GM19452 (cell line): ENCODE measurements around the gene CHID1.
A peak's percentile ranks its signal among the peaks of the same experiment; 100 is the strongest.

ENCODE experiments used
- ATAC-seq: cut with Tn5 transposase; IDR thresholded peaks from one replicate; pipeline ENCODE4 v1.9.1; 2021; ENCODE audit not compliant: unreplicated experiment

CHID1 gene

DNA sequence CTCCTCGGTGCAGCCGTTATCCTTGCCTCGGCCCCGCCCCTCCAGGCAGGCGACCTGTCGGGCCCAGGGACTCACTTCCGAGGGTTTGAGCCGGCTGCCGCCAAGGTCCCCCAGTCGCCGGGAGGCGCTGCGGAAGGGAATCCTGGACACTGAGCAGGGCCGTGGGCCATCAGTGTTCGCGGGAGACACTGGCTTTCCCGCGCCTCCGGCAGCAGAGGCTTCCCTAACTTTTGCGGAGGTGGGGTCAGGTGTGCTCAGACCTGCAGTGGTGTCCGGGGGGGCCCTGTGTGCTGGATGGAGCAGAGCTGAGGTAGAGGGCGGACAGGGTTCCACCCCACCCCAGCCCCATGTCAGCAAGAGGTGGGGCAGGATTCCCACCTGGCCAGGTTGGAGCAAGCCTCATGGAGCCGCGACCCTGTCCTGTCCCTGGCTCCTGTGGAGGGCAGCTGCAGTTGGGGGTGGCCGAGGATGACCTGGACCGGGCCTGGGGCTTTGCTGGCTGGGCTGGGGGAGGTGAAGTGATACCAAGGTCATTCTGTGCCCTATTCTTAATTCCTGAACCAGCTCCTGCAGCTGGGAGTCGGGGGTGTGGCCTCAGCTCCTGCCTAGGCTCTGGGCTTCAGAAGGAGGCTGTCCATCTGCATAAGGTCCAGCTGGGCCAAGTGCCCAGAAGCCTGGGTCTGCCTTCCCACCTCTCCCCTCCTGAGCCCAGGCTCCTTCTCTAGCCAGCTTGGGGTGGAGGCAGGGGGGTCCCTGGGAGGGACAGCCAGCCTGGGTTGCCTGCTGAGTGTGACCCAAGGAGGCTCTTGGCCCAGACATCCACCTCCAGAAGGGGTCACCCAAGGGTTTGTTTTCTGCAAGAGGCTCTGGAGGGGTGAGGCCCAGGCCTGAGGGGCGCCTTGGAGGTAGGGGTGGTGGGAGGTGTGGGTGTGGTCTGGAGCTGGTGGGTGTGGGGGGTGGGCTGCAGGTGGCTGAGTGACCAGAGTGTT lies 59.5 kb downstream of the CHID1 start:
- no peak for ATAC-seq

DNA sequence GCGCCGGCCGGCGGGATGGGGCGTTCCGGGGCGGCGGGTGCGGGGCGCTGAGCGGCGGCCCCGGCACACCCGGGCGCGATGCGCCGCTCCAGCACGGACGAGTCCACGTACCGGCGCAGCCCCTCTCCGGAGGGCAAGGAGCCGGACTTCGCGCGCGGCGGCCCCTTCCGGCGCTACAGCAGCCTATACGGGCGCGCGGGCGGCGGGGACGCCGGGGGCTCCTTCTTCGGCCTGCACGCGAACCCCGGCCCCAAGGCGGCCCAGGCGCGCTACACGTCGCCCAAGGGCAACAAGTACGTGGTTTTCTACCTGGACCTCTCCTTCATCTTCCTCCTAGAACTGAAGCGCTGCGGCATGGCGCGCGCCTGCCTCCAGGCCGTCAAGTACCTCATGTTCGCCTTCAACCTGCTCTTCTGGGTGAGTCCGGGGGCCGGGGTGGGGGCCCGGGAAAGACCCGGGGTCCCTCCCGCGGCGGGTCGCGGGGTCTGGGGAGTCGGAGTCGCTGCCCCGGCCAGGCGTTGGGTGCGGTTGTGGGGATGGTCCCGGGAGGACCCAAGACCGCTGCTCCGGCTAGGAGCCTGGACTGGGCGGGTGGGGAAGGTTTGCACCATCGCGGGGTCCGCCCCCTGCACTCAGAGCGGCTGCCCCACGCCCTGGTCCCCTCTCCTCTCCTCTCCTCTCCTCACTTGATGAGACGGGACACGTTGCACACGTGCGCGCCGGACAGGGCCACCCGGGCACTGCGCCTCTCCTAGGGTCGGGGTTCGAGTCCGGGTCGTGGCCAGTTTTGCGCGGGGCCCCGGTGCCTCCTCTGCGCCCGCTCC lies 60.4 kb downstream of the CHID1 start:
- no peak for ATAC-seq

GRCh38 chr11:849104-849824 lies 61.3 kb downstream of the CHID1 start:
- ATAC-seq = no peak

DNA sequence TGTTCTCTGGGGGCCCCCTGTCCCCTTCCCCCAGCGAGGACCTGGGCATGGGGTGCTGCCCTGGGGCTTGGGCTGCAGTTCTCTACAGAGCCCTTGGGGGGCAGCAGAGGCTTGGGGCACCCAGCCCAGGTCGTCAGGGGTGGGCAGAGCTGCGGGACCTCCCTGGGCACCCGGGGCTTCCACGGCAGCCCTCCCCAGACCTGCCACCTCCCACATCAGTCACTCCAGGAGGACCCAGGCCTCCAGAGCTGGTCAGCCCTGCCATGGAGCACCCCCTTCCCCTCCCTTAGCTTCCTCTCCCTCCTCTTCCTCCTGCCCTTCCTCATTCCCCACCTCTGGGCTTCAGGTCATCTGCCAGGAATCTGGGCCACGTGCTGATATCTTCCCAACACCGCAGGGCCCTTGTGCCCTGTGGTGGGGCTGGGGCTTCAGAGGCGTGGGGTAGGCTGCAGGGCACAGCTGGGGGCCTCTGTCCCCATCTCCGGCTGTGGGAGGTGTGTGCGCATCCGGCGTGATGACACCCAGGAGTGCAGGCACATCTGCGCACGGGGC lies 62.2 kb downstream of the CHID1 start:
- no peak for ATAC-seq

DNA sequence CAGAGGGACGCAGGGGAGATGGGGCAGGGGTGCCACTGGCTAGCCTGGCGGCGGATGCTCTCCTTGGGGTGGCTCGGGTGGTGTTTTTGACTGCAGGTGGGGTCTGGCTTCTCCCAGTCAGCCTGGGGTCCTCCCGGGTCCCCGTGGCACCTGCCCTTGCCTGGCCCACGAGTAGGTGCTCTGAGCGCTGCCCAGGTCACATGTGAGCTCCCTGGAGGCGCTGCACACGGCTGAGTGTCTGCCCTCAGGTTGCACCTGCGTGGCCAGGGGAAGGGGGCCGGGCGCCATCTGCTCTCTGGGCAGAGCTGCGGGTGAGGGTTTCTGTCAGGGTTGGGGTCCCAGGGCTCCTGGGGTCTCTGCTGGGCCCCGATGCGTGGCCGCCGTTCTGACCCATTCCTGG lies 62.7 kb downstream of the CHID1 start:
- ATAC-seq = no peak

GRCh38 chr11:846496-847098 lies 64.0 kb downstream of the CHID1 start:
- no peak for ATAC-seq

GRCh38 chr11:845872-846495 lies 64.6 kb downstream of the CHID1 start:
- ATAC-seq = no peak

DNA sequence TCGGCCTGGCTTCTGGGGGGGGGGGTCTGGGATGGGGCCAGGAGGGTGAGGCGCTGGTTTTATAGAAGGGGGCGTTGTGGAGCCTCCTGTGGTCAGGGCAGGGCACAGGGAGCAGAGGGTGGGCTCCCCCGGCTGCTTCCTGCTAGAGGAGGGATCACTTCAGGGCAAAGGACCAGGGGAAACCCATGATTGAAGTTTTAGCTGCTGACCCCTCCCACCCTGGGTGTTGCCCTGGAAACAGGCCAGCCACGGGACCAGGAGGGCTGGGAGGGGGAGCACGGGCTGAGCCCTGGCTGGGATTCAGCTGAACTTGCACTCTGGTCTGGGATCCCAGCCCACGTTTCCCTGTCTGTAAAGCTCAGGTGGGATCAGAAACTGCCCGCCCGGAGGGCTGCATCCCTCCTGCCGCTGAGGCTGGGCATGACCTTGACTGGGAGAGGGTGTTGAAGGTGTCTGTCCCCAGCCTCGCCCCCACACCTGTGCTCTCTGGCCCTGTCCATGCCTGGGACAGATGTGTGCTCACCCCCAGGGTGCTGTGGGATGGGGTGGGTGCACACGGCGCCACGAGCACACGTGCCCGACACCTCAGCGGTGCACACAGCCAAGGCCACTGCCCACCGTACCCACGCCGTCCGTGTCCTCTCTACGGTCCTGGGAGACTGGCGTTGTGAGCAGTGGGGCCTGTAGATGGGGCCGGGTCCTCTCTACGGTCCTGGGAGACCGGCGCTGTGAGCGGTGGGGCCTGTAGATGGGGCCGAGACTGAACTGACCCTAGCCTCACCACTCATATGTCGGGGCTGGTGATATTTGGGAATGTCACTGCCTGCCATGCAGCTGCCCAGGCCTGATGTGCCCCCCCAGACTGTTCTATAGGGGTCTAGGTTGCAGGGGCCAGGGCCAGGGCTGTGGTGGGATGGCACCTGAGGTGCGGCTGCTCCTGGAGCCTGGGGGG lies 65.6 kb downstream of the CHID1 start:
- no peak for ATAC-seq

GRCh38 chr11:843818-844692 lies 66.6 kb downstream of the CHID1 start:
- ATAC-seq = no peak

GRCh38 chr11:843086-843734 lies 67.4 kb downstream of the CHID1 start:
- ATAC-seq = no peak

DNA sequence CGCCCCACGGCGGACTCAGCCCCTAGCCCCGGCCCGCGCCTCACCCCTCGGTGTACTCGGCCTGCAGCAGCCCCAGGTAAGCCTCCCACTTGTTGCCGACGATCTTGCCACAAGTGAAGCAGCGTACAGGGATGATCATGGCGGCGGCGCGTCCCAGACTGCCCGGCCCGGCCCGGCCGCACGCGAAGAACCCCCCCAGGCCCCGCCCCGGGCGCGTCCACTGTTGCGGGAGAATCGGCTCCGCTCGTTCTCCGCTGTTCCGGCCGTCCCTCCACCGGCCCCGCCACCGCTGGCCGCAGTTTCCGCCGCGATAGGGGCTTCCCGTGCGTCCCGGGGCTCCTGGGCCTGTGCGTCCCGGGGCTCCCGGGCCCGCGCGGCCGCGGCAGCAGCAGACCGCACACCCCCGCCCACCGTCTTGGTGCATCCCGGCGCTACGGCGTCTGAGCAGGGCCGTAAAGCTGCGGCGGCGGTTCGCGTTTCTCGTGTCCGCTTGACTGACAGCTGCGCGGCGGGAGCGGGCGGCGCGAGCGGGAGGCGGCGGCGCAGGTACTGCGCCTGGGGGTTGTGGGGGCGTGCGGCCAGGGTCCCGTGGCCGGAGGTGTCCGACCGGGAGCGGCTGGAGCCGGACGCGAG lies 68.1 kb downstream of the CHID1 start, which contains the start of the genes POLR2L and TSPAN4:
TSS of gene POLR2L (minus strand) at position 160 of the 633 bp plus-strand sequence. CDS start at position 139, 21 bp downstream.
TSS of gene TSPAN4 (plus strand) at position 483 of the 633 bp plus-strand sequence. CDS start 7,453 bp downstream, outside the sequence.
- peak; percentile 63 for ATAC-seq

GRCh38 chr11:841981-842369 lies 68.6 kb downstream of the CHID1 start:
- ATAC-seq = peak; percentile 16

- no peak for ATAC-seq
Measured at GRCh38 chr11:839875-840617, 70.6 kb downstream of the CHID1 start.

- no peak for ATAC-seq
Measured at GRCh38 chr11:839280-839623, 71.4 kb downstream of the CHID1 start.

GRCh38 chr11:838441-839279 lies 72.0 kb downstream of the CHID1 start:
- ATAC-seq = no peak
